HEK293 (cell line): ENCODE measurements around the gene TRIM9.

Source experiments
- BCL11B ChIP-seq: fragments of 450-650 bp; formaldehyde crosslinking; IDR thresholded peaks from 2 replicates; pipeline ENCODE4 v1.5.1; 2016; ENCODE audit warnings: low read depth, missing biosample characterization, missing genetic modification characterization
- CTCF ChIP-seq: fragments of 450-650 bp; formaldehyde crosslinking; IDR thresholded peaks from 2 replicates; pipeline ENCODE4 v1.5.1; 2016; ENCODE audit warnings: missing biosample characterization, missing genetic modification characterization
- HOXA7 ChIP-seq: sonication (generic); formaldehyde crosslinking; IDR thresholded peaks from 2 replicates; pipeline ENCODE4 v1.8.1; 2022; ENCODE audit warnings: missing genetic modification reagents, borderline replicate concordance
- HOXD13 ChIP-seq: sonication (generic); formaldehyde crosslinking; IDR thresholded peaks from 2 replicates; pipeline ENCODE4 v1.8.0; 2022; ENCODE audit warnings: missing genetic modification reagents, borderline replicate concordance
- KLF8 ChIP-seq: fragments of 450-650 bp; formaldehyde crosslinking; IDR thresholded peaks from 2 replicates; pipeline ENCODE4 v1.5.1; 2016; ENCODE audit warnings: missing biosample characterization, missing genetic modification characterization
- OSR2 ChIP-seq: fragments of 450-650 bp; formaldehyde crosslinking; IDR thresholded peaks from 2 replicates; pipeline ENCODE4 v1.5.1; 2016; ENCODE audit warnings: missing biosample characterization, missing genetic modification characterization
- SP2 ChIP-seq: fragments of 450-650 bp; formaldehyde crosslinking; IDR thresholded peaks from 2 replicates; pipeline ENCODE4 v1.5.1; 2016; ENCODE audit warnings: missing biosample characterization, missing genetic modification characterization
- ZBTB1 ChIP-seq: fragments of 450-650 bp; formaldehyde crosslinking; IDR thresholded peaks from 2 replicates; pipeline ENCODE4 v1.5.1; 2016; ENCODE audit warnings: missing biosample characterization, missing genetic modification characterization
- ZBTB8A ChIP-seq: fragments of 450-650 bp; formaldehyde crosslinking; IDR thresholded peaks from 2 replicates; pipeline ENCODE4 v1.5.1; 2016; ENCODE audit warnings: missing biosample characterization, missing genetic modification characterization
- ZNF140 ChIP-seq: fragments of 450-650 bp; formaldehyde crosslinking; IDR thresholded peaks from 2 replicates; pipeline ENCODE4 v1.5.1; 2016; ENCODE audit warnings: missing biosample characterization, missing genetic modification characterization
- ZNF148 ChIP-seq: fragments of 450-650 bp; formaldehyde crosslinking; IDR thresholded peaks from 2 replicates; pipeline ENCODE4 v1.5.0; 2017; ENCODE audit warnings: missing biosample characterization, missing genetic modification characterization, borderline replicate concordance
- ZNF155 ChIP-seq: fragments of 450-650 bp; formaldehyde crosslinking; IDR thresholded peaks from 2 replicates; pipeline ENCODE4 v1.5.1; 2016; ENCODE audit warnings: missing biosample characterization, missing genetic modification characterization
- ZNF2 ChIP-seq: fragments of 450-650 bp; formaldehyde crosslinking; IDR thresholded peaks from 2 replicates; pipeline ENCODE4 v1.5.1; 2016; ENCODE audit warnings: missing biosample characterization, missing genetic modification characterization
- ZNF214 ChIP-seq: fragments of 450-650 bp; formaldehyde crosslinking; IDR thresholded peaks from 2 replicates; pipeline ENCODE4 v1.5.1; 2017; ENCODE audit warnings: missing biosample characterization, mild to moderate bottlenecking, missing genetic modification characterization, borderline replicate concordance
- ZNF350 ChIP-seq: fragments of 450-650 bp; formaldehyde crosslinking; IDR thresholded peaks from 2 replicates; pipeline ENCODE4 v1.5.0; 2017; ENCODE audit warnings: missing biosample characterization, mild to moderate bottlenecking, missing genetic modification characterization
- ZNF394 ChIP-seq: fragments of 450-650 bp; formaldehyde crosslinking; IDR thresholded peaks from 2 replicates; pipeline ENCODE4 v1.5.1; 2016; ENCODE audit warnings: missing biosample characterization, missing genetic modification characterization, mild to moderate bottlenecking, moderate library complexity, borderline replicate concordance
- ZNF514 ChIP-seq: fragments of 450-650 bp; formaldehyde crosslinking; IDR thresholded peaks from 2 replicates; pipeline ENCODE4 v1.5.1; 2016; ENCODE audit warnings: missing biosample characterization, missing genetic modification characterization
- ZNF544 ChIP-seq: fragments of 450-650 bp; formaldehyde crosslinking; IDR thresholded peaks from 2 replicates; pipeline ENCODE4 v1.5.0; 2017; ENCODE audit warnings: missing biosample characterization, missing genetic modification characterization
- ZNF560 ChIP-seq: fragments of 450-650 bp; formaldehyde crosslinking; IDR thresholded peaks from 2 replicates; pipeline ENCODE4 v1.5.1; 2017; ENCODE audit warnings: missing biosample characterization, missing genetic modification characterization, borderline replicate concordance
- ZNF621 ChIP-seq: fragments of 450-650 bp; formaldehyde crosslinking; IDR thresholded peaks from 2 replicates; pipeline ENCODE4 v1.5.1; 2017; ENCODE audit warnings: missing biosample characterization, missing genetic modification characterization
- ZNF645 ChIP-seq: fragments of 450-650 bp; formaldehyde crosslinking; IDR thresholded peaks from 2 replicates; pipeline ENCODE4; 2016; ENCODE audit warnings: missing biosample characterization, missing genetic modification characterization
- TF ChIP-seq, protein P1 (sequence below): fragments of 450-650 bp; formaldehyde crosslinking; conservative IDR thresholded peaks from 2 replicates; pipeline ENCODE4 v1.5.1; 2016; ENCODE audit warnings: low read depth, missing biosample characterization, missing genetic modification characterization
- TF ChIP-seq, protein P2 (sequence below): fragments of 450-650 bp; formaldehyde crosslinking; IDR thresholded peaks from 2 replicates; pipeline ENCODE4 v1.5.1; 2016; ENCODE audit warnings: missing biosample characterization, missing genetic modification characterization, borderline replicate concordance

TRIM9 gene

GRCh38 chr14:50944647-50945413 lies 150.1 kb downstream of the TRIM9 start (continued):
- TF ChIP-seq, protein P1, sequence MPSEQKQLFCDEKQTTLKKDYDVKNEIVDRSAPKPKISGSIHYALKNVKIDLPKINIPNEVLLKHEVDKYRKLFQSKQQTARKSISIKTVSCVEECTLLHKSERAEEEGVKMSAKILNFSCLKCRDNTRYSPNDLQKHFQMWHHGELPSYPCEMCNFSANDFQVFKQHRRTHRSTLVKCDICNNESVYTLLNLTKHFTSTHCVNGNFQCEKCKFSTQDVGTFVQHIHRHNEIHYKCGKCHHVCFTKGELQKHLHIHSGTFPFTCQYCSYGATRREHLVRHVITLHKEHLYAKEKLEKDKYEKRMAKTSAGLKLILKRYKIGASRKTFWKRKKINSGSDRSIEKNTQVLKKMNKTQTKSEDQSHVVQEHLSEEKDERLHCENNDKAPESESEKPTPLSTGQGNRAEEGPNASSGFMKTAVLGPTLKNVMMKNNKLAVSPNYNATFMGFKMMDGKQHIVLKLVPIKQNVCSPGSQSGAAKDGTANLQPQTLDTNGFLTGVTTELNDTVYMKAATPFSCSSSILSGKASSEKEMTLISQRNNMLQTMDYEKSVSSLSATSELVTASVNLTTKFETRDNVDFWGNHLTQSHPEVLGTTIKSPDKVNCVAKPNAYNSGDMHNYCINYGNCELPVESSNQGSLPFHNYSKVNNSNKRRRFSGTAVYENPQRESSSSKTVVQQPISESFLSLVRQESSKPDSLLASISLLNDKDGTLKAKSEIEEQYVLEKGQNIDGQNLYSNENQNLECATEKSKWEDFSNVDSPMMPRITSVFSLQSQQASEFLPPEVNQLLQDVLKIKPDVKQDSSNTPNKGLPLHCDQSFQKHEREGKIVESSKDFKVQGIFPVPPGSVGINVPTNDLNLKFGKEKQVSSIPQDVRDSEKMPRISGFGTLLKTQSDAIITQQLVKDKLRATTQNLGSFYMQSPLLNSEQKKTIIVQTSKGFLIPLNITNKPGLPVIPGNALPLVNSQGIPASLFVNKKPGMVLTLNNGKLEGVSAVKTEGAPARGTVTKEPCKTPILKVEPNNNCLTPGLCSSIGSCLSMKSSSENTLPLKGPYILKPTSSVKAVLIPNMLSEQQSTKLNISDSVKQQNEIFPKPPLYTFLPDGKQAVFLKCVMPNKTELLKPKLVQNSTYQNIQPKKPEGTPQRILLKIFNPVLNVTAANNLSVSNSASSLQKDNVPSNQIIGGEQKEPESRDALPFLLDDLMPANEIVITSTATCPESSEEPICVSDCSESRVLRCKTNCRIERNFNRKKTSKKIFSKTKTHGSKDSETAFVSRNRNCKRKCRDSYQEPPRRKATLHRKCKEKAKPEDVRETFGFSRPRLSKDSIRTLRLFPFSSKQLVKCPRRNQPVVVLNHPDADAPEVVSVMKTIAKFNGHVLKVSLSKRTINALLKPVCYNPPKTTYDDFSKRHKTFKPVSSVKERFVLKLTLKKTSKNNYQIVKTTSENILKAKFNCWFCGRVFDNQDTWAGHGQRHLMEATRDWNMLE (tag by site-specific recombination): no peak
- 0 out of 2 replicates have a peak, but pooled peaks have one; percentile 22 for TF ChIP-seq BCL11B
- TF ChIP-seq ZNF214 (tag by site-specific recombination): no peak
- no peak for TF ChIP-seq ZNF645 (tag by site-specific recombination)
- no peak for TF ChIP-seq CTCF (tag by site-specific recombination)
- TF ChIP-seq ZNF350 (tag by site-specific recombination): no peak
- no peak for TF ChIP-seq ZNF140 (tag by site-specific recombination)
- TF ChIP-seq KLF8: no peak; the same call in 1 of the 2 replicates
- no peak for TF ChIP-seq ZBTB8A
- TF ChIP-seq SP2 (tag by site-specific recombination): peak; percentile 45
- TF ChIP-seq ZNF544 (tag by site-specific recombination): no peak
- TF ChIP-seq ZNF394 (tag by site-specific recombination): no peak
- TF ChIP-seq ZNF514 (tag by site-specific recombination): no peak
- TF ChIP-seq HOXD13 (CRISPR knock-in tag): no peak
- TF ChIP-seq OSR2 (tag by site-specific recombination): peak; percentile 82
- no peak for TF ChIP-seq ZNF2 (tag by site-specific recombination)
- TF ChIP-seq ZBTB1 (tag by site-specific recombination): no peak
- no peak for TF ChIP-seq ZNF148
- TF ChIP-seq, protein P2, sequence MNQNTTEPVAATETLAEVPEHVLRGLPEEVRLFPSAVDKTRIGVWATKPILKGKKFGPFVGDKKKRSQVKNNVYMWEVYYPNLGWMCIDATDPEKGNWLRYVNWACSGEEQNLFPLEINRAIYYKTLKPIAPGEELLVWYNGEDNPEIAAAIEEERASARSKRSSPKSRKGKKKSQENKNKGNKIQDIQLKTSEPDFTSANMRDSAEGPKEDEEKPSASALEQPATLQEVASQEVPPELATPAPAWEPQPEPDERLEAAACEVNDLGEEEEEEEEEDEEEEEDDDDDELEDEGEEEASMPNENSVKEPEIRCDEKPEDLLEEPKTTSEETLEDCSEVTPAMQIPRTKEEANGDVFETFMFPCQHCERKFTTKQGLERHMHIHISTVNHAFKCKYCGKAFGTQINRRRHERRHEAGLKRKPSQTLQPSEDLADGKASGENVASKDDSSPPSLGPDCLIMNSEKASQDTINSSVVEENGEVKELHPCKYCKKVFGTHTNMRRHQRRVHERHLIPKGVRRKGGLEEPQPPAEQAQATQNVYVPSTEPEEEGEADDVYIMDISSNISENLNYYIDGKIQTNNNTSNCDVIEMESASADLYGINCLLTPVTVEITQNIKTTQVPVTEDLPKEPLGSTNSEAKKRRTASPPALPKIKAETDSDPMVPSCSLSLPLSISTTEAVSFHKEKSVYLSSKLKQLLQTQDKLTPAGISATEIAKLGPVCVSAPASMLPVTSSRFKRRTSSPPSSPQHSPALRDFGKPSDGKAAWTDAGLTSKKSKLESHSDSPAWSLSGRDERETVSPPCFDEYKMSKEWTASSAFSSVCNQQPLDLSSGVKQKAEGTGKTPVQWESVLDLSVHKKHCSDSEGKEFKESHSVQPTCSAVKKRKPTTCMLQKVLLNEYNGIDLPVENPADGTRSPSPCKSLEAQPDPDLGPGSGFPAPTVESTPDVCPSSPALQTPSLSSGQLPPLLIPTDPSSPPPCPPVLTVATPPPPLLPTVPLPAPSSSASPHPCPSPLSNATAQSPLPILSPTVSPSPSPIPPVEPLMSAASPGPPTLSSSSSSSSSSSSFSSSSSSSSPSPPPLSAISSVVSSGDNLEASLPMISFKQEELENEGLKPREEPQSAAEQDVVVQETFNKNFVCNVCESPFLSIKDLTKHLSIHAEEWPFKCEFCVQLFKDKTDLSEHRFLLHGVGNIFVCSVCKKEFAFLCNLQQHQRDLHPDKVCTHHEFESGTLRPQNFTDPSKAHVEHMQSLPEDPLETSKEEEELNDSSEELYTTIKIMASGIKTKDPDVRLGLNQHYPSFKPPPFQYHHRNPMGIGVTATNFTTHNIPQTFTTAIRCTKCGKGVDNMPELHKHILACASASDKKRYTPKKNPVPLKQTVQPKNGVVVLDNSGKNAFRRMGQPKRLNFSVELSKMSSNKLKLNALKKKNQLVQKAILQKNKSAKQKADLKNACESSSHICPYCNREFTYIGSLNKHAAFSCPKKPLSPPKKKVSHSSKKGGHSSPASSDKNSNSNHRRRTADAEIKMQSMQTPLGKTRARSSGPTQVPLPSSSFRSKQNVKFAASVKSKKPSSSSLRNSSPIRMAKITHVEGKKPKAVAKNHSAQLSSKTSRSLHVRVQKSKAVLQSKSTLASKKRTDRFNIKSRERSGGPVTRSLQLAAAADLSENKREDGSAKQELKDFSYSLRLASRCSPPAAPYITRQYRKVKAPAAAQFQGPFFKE: no peak
- no peak for TF ChIP-seq ZNF560
- TF ChIP-seq HOXA7 (CRISPR knock-in tag): no peak
- no peak for TF ChIP-seq ZNF621 (tag by site-specific recombination)
- TF ChIP-seq ZNF155 (tag by site-specific recombination): no peak
